Heart left ventricle (tissue), 13 donors: ENCODE data around the gene KRTAP10-5.

Source experiments
- CTCF ChIP-seq, 12 donors: fragments of 200-600 bp; sonication (generic) in 4 of 12; IDR thresholded peaks; one replicate each; pipeline versions ENCODE4 v1.5.0 to v1.8.0; 2018 to 2022; ENCODE audit warnings: antibody characterized with exemption in 12 of 12, mild to moderate bottlenecking in 5 of 12
- POLR2A ChIP-seq, 2 donors: fragments of 450-650 bp; IDR thresholded peaks; one replicate each; pipeline ENCODE4 v1.6.1; 2017; ENCODE audit warnings: antibody characterized with exemption in 2 of 2, mild to moderate bottlenecking in 2 of 2, moderate library complexity in 2 of 2
- donor health status: ischemic (EF 13 %, LVEDD 7.1; RV severe dilation, severe dysfunction).
- donor health status: DM: no; HTN: yes; CAD: no.
- donor health status: DM: no; HTN: no; CAD: no.
- donor health status: ischemic (EF 25% LVEDD 6.9; RV normal size, moderate dysfunction).
- donor health status: ischemic (EF 25% LVEDD 5.7; RV mildly dilated, moderate dysfunction).
- donor health status: ischemic (EF 35%, LVEDD 5.7; RV mildly dilated, moderate dysfunction).
- donor health status: nonischemic (EF 11% LVEDD 7.7; RV severe dilation, severe dysfunction).
- donor health status: DM: yes; HTN: yes; CAD: no.
- donor health status: PGD.
- donor health status: ischemic (EF 29% LVEDD 5.4; RV normal size, mild dysfunction).
- donor health status: nonischemic (EF 23%, LVEDD 6.1; RV moderate dilation, normal function).

DNA sequence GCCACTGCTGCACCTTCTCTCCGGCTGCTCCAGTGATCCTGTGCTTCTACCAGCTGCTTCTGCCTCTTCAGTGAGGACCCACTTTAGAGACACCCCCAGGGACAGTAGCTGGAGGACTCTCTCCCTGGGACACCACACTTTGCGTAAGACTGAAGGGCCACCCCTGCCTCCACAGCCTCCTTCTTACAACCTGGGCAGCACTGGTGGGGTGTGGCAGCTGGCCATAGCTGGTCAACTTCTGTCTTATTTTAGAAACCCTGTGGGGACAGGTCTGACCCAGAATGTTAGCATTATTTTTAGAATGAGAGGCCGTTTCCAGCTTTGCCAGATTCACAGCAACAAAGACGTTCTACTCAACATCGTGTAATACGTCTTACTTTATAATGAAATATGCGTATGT lies 45.4 kb upstream of the KRTAP10-5 start:
- TF ChIP-seq CTCF (IDR thresholded peaks at IDR 0.05) (no peak), POLR2A (IDR thresholded peaks at IDR 0.05) (no peak)
